ENCODE results near the gene EPHB1. TPM values are rescaled to one million over a fixed set of nuclear protein-coding genes. Genes with fewer than 3 reads are reported as not detected.
"Not testable (repeated sequence)": the region's sequence is repeated elsewhere in the genome, so short reads cannot be mapped to it uniquely, and the experiment has no call there.

The EPHB1 gene
- total RNA-seq, 1 donor from 2014 or later, result 0.43 TPM

- intact Hi-C loops (cut with micrococcal nuclease), result no loop called here
Measured at GRCh38 chr3:135107043-135107442, 312.0 kb downstream of the EPHB1 start.

- intact Hi-C loops (cut with micrococcal nuclease), result no loop called here
Measured at GRCh38 chr3:135109681-135110080, 314.6 kb downstream of the EPHB1 start.

- intact Hi-C loops (cut with micrococcal nuclease), result not testable (repeated sequence)
Measured at GRCh38 chr3:135114551-135114950, 319.5 kb downstream of the EPHB1 start.

- intact Hi-C loops (cut with micrococcal nuclease), result no loop called here
Measured at GRCh38 chr3:135117977-135118376, 322.9 kb downstream of the EPHB1 start.

- intact Hi-C loops (cut with micrococcal nuclease), result no loop called here
Measured at GRCh38 chr3:135118792-135119191, 323.7 kb downstream of the EPHB1 start.

- intact Hi-C loops (cut with micrococcal nuclease), result no loop called here
Measured at GRCh38 chr3:135125171-135125801, 330.2 kb downstream of the EPHB1 start.

GRCh38 chr3:135127946-135128470 is 332.9 kb downstream of the EPHB1 start:
- intact Hi-C loops (cut with micrococcal nuclease), result no loop called here

- intact Hi-C loops (cut with micrococcal nuclease), result no loop called here
Measured at GRCh38 chr3:135128818-135129217, 333.8 kb downstream of the EPHB1 start.

- intact Hi-C loops (cut with micrococcal nuclease), result no loop called here
Measured at GRCh38 chr3:135131290-135131689, 336.2 kb downstream of the EPHB1 start.

GRCh38 chr3:135133905-135134683 is 339.0 kb downstream of the EPHB1 start:
- intact Hi-C loops (cut with micrococcal nuclease), result no loop called here

GRCh38 chr3:135134684-135135075 is 339.6 kb downstream of the EPHB1 start:
- intact Hi-C loops (cut with micrococcal nuclease), result no loop called here

- intact Hi-C loops (cut with micrococcal nuclease), result no loop called here
Measured at GRCh38 chr3:135135445-135135844, 340.4 kb downstream of the EPHB1 start.

- intact Hi-C loops (cut with micrococcal nuclease), result no loop called here
Measured at GRCh38 chr3:135136361-135137100, 341.5 kb downstream of the EPHB1 start.

GRCh38 chr3:135137296-135137695 is 342.2 kb downstream of the EPHB1 start:
- intact Hi-C loops (cut with micrococcal nuclease), result no loop called here

GRCh38 chr3:135138776-135139175 is 343.7 kb downstream of the EPHB1 start:
- intact Hi-C loops (cut with micrococcal nuclease), result no loop called here

- intact Hi-C loops (cut with micrococcal nuclease), result no loop called here
Measured at GRCh38 chr3:135140591-135140990, 345.5 kb downstream of the EPHB1 start.

GRCh38 chr3:135141160-135141559 is 346.1 kb downstream of the EPHB1 start:
- intact Hi-C loops (cut with micrococcal nuclease), result no loop called here

- intact Hi-C loops (cut with micrococcal nuclease), result no loop called here
Measured at GRCh38 chr3:135141672-135142071, 346.6 kb downstream of the EPHB1 start.

- intact Hi-C loops (cut with micrococcal nuclease), result no loop called here
Measured at GRCh38 chr3:135142530-135142929, 347.5 kb downstream of the EPHB1 start.

GRCh38 chr3:135143474-135143873 is 348.4 kb downstream of the EPHB1 start:
- intact Hi-C loops (cut with micrococcal nuclease), result no loop called here

- intact Hi-C loops (cut with micrococcal nuclease), result no loop called here
Measured at GRCh38 chr3:135145581-135145980, 350.5 kb downstream of the EPHB1 start.

GRCh38 chr3:135147657-135148056 is 352.6 kb downstream of the EPHB1 start:
- intact Hi-C loops (cut with micrococcal nuclease), result no loop called here
